Measurements from ENCODE around the gene ABCB8. TPM values are rescaled to one million over a fixed set of nuclear protein-coding genes. Genes with fewer than 3 reads are reported as not detected.

The ABCB8 gene
- total RNA-seq, 1 donor from 2014 or later, result 40.6 TPM

DNA sequence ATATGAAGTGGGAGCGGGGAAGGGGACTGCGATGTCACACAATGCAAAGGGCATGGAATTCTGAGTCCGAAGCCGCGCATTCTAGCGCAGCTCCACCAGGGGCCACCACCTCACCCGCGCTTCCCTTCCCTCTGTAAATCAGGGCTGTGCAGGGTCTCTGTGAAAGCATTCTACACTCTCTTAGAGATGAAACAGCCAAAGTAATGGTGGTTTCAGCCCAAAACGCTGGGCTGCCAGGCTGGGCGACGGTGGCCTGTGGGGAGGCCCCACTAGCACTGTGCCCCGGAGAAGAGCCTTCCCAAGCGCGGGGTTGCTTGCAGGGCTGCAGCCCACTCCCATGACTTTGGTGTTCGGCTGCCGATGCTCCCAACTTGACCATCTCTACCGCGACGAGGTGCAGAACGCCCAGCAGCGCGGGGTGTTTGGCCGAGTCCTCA is 15.3 kb upstream of the ABCB8 start:
- no peak for DNase-seq
- intact Hi-C loops (cut with DNase I), result no loop called here
- H3K9me3 ChIP-seq, result no peaks in the 10 kb centered on the region
- ATAC-seq, result peak; percentile 28
- peak; percentile 44 for TF ChIP-seq CTCF (IDR thresholded peaks at IDR 0.05)
- H3K36me3 ChIP-seq, result no peaks in the 10 kb centered on the region
- H3K27ac ChIP-seq, result no peak overlapping the region
- no peak overlapping the region for H3K4me3 ChIP-seq
- peaks cover 9% of the 10 kb centered on the region for H3K27me3 ChIP-seq
- peaks cover 24% of the 10 kb centered on the region for H3K4me1 ChIP-seq

DNA sequence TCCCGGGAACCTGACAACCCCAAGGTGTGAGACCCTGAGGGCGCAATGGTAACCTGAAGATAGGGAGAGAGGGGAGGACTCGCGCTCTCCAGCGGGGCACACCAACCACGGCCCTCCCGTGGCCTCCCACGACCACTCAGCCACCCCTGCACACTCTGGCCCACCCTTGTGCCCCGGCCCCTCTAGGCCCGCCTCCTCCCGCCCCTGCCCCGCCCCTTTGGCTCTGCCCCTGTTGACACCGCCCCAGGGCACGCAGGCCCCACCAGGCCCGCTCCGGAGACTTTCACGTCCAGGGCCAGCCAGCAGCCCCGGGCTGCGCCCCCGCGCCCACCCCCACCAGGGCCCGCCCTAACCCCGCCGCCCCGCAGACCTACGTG is 14.9 kb upstream of the ABCB8 start:
- peaks cover 26% of the 10 kb centered on the region for H3K4me1 ChIP-seq
- H3K27ac ChIP-seq, result no peak overlapping the region
- H3K9me3 ChIP-seq, result no peaks in the 10 kb centered on the region
- H3K36me3 ChIP-seq, result no peaks in the 10 kb centered on the region
- no peak for TF ChIP-seq CTCF (IDR thresholded peaks at IDR 0.05)
- H3K4me3 ChIP-seq, result peak overlapping the region; percentile 34
- intact Hi-C loops (cut with DNase I), result no loop called here
- DNase-seq, result no peak
- peaks cover 13% of the 10 kb centered on the region for H3K27me3 ChIP-seq
- ATAC-seq, result no peak

- TF ChIP-seq CTCF (IDR thresholded peaks at IDR 0.05), result no peak
- Histone ChIP-seq H3K4me1 (peaks cover 26% of the 10 kb centered on the region), H3K27ac (no peak overlapping the region), H3K4me3 (peak overlapping the region; percentile 34), H3K9me3 (no peaks in the 10 kb centered on the region), H3K36me3 (no peaks in the 10 kb centered on the region), H3K27me3 (peaks cover 16% of the 10 kb centered on the region)
- ATAC-seq (peak; percentile 8), DNase-seq (peak; percentile 82)
- intact Hi-C loops (cut with DNase I), result no loop called here
Observed at GRCh38 chr7:151013733-151014497, 14.3 kb upstream of the ABCB8 start.

- H3K27me3 ChIP-seq, result peaks cover 22% of the 10 kb centered on the region
- no peak for TF ChIP-seq CTCF (IDR thresholded peaks at IDR 0.05)
- H3K4me1 ChIP-seq, result peaks cover 26% of the 10 kb centered on the region
- H3K4me3 ChIP-seq, result no peak overlapping the region
- H3K27ac ChIP-seq, result no peak overlapping the region
- H3K9me3 ChIP-seq, result no peaks in the 10 kb centered on the region
- H3K36me3 ChIP-seq, result no peaks in the 10 kb centered on the region
- ATAC-seq (no peak), DNase-seq (no peak)
- intact Hi-C loops (cut with DNase I), result no loop called here
Observed at GRCh38 chr7:151014950-151015349, 13.3 kb upstream of the ABCB8 start.

GRCh38 chr7:151015967-151016366 is 12.3 kb upstream of the ABCB8 start:
- Histone ChIP-seq H3K27ac (no peak overlapping the region), H3K36me3 (no peaks in the 10 kb centered on the region), H3K27me3 (peaks cover 32% of the 10 kb centered on the region), H3K4me1 (peaks cover 17% of the 10 kb centered on the region), H3K9me3 (no peaks in the 10 kb centered on the region), H3K4me3 (no peak overlapping the region)
- DNase-seq (no peak), ATAC-seq (no peak)
- intact Hi-C loops (cut with DNase I), result no loop called here
- no peak for TF ChIP-seq CTCF (IDR thresholded peaks at IDR 0.05)
